Measurements from ENCODE around the gene GPR42. TPM values are rescaled to one million over a fixed set of nuclear protein-coding genes. Genes with fewer than 3 reads are reported as not detected.

The GPR42 gene
- polyA plus RNA-seq, 1 experiment = not detected

DNA sequence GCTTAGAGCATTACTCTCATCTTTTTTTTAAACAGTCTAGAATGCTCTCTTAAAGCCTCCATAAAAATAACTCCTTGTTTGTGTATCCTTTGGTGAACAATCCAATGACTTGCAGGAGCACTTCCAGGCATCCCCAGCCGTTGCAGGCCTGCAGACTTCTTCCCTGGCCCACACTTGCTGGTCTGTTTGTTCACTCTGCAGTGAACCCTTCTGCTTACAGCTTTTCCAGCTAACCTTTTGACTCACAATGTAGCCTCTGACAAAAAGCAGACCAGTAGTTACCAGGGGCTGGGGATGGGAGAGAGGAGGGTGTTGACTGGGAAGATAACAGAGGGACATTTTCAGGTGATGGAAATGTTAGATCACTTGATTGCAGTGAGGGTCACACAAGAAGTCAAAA, 9.1 kb downstream of the GPR42 start:
- CTCF ChIA-PET = no interaction called here
- TF ChIP-seq, protein P1, sequence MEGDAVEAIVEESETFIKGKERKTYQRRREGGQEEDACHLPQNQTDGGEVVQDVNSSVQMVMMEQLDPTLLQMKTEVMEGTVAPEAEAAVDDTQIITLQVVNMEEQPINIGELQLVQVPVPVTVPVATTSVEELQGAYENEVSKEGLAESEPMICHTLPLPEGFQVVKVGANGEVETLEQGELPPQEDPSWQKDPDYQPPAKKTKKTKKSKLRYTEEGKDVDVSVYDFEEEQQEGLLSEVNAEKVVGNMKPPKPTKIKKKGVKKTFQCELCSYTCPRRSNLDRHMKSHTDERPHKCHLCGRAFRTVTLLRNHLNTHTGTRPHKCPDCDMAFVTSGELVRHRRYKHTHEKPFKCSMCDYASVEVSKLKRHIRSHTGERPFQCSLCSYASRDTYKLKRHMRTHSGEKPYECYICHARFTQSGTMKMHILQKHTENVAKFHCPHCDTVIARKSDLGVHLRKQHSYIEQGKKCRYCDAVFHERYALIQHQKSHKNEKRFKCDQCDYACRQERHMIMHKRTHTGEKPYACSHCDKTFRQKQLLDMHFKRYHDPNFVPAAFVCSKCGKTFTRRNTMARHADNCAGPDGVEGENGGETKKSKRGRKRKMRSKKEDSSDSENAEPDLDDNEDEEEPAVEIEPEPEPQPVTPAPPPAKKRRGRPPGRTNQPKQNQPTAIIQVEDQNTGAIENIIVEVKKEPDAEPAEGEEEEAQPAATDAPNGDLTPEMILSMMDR (IDR thresholded peaks at IDR 0.05; ENCODE audit: low read depth, low read length) = no peak
- DNase-seq (ENCODE audit: low read depth, low spot score) = no peak
- no peak overlapping the region for H3K27ac ChIP-seq (ENCODE audit: low read depth, low read length)
- peaks cover 3% of the 10 kb centered on the region; the same call in 1 of the 2 replicates for H3K9me3 ChIP-seq (ENCODE audit: control insufficient read depth, insufficient read depth, low read length)
- POLR2A ChIA-PET = no interaction called here
- H3K4me3 ChIP-seq (ENCODE audit: low read depth, low read length) = no peak overlapping the region
- no peaks in the 10 kb centered on the region for H3K27me3 ChIP-seq (ENCODE audit: control insufficient read depth, insufficient read depth, low read length)

DNA sequence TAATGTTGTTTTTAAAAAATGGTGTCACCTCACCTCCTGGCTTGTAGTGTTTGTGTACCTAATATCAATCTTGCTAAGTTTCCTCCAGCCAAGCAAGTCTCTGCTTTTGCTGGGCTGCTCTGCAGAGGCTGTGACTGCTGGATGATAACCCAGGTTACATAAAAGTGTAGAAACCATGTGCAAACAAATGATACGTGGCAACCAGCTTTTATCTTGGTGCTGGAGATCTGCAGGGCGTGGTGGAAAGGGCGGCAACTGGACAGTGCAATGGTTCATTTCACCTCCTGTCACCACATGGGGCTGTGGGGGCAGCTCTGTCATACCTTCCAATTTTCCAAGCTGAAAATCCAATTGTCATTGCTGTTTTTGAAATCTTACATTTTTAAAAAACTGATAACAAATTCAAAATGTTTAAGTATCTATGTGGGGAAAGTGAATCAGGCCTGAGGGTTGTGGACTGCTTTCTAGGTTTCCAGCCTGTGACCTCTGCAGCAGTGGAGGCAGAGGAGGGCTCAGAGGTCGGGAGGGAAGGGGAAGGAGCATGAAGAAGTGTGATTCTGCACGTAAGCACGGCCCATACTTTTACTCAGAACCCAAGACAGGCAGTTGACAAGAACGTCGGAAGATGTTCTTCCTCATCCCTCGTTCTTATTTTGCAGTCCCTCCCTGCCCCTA, 9.7 kb downstream of the GPR42 start:
- Histone ChIP-seq H3K4me3 (ENCODE audit: low read depth, low read length) (no peak overlapping the region), H3K27me3 (ENCODE audit: control insufficient read depth, insufficient read depth, low read length) (no peaks in the 10 kb centered on the region), H3K9me3 (ENCODE audit: control insufficient read depth, insufficient read depth, low read length) (peaks cover 3% of the 10 kb centered on the region; the same call in 1 of the 2 replicates), H3K27ac (ENCODE audit: low read depth, low read length) (no peak overlapping the region)
- TF ChIP-seq, protein P1 (IDR thresholded peaks at IDR 0.05; ENCODE audit: low read depth, low read length) = no peak
- CTCF ChIA-PET = no interaction called here
- DNase-seq (ENCODE audit: low read depth, low spot score) = no peak
- POLR2A ChIA-PET = no interaction called here

DNA sequence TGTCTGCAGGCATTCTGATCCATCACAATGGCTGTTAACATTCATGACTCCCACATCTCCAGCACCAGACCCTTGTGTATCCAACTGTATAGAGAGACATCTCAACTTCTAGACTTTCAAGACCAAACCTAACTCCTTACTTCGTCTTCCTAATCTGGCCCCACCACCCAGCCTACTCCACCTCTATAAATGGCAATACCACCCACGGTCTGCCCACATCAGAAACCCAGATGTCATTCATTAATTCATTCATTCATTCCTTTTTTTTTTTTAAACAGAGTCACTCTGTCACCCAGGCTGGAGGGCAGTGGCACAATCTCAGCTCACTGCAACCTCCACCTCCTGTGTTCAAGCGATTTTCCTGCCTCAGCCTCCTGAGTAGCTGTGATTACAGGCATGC, 10.4 kb downstream of the GPR42 start:
- ChIA-PET CTCF (no interaction called here), POLR2A (no interaction called here)
- H3K4me3 ChIP-seq (ENCODE audit: low read depth, low read length) = no peak overlapping the region
- no peak overlapping the region for H3K27ac ChIP-seq (ENCODE audit: low read depth, low read length)
- peaks cover 5% of the 10 kb centered on the region; the same call in 1 of the 2 replicates for H3K9me3 ChIP-seq (ENCODE audit: control insufficient read depth, insufficient read depth, low read length)
- H3K27me3 ChIP-seq (ENCODE audit: control insufficient read depth, insufficient read depth, low read length) = no peaks in the 10 kb centered on the region
- DNase-seq (ENCODE audit: low read depth, low spot score) = no peak
- TF ChIP-seq, protein P1 (IDR thresholded peaks at IDR 0.05; ENCODE audit: low read depth, low read length) = no peak

DNA sequence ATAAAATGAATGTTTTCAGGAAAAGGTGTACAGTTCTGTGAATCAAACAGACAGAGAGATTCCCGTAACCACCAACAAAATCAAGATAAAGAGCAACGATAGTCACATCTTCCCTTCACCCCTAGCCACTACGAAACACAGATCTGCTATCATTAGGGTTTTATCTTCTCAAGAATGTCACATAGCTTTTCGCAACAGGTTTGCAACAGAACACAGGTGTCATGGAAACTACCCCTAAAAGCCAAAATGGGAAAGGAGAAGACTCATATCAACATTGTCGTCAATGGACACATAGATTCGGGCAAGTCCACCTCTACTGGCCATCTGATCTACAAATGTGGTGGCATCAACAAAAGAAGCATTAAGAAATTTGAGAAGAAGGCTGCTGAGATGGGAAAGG, 11.1 kb downstream of the GPR42 start:
- Histone ChIP-seq H3K4me3 (ENCODE audit: low read depth, low read length) (no peak overlapping the region), H3K27ac (ENCODE audit: low read depth, low read length) (no peak overlapping the region), H3K27me3 (ENCODE audit: control insufficient read depth, insufficient read depth, low read length) (no peaks in the 10 kb centered on the region), H3K9me3 (ENCODE audit: control insufficient read depth, insufficient read depth, low read length) (peaks cover 5% of the 10 kb centered on the region; the same call in 1 of the 2 replicates)
- DNase-seq (ENCODE audit: low read depth, low spot score) = no peak
- TF ChIP-seq, protein P1 (IDR thresholded peaks at IDR 0.05; ENCODE audit: low read depth, low read length) = no peak
- ChIA-PET POLR2A (no interaction called here), CTCF (no interaction called here)

DNA sequence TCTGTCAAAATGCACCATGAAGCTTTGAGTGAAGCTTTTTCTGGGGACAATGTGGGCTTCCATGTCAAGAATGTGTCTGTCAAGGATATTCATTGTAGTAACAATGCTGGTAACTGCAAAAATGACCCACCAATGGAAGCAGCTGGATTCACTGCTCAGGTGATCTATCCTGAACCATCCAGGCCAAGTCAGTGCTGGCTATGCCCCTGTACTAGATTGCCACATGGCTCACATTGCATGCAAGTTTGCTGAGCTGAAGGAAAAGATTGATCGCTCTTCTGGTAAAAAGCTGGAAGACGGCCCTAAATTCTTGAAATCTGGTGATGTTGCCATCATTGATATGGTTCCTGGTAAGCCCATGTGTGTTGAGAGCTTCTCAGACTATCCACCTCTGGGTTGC, 12.7 kb downstream of the GPR42 start:
- H3K27ac ChIP-seq (ENCODE audit: low read depth, low read length) = no peak overlapping the region
- peaks cover 5% of the 10 kb centered on the region; the same call in 1 of the 2 replicates for H3K9me3 ChIP-seq (ENCODE audit: control insufficient read depth, insufficient read depth, low read length)
- CTCF ChIA-PET = no interaction called here
- DNase-seq (ENCODE audit: low read depth, low spot score) = no peak
- no peak overlapping the region for H3K4me3 ChIP-seq (ENCODE audit: low read depth, low read length)
- POLR2A ChIA-PET = no interaction called here
- TF ChIP-seq, protein P1 (IDR thresholded peaks at IDR 0.05; ENCODE audit: low read depth, low read length) = no peak
- no peaks in the 10 kb centered on the region for H3K27me3 ChIP-seq (ENCODE audit: control insufficient read depth, insufficient read depth, low read length)

Data from AG04450 (cell line).